Measurements from ENCODE around the gene WNT7A. TPM values are rescaled to one million over a fixed set of nuclear protein-coding genes. Genes with fewer than 3 reads are reported as not detected.

The WNT7A gene
- total and polyA plus RNA-seq, 4 donors, result not detected

DNA sequence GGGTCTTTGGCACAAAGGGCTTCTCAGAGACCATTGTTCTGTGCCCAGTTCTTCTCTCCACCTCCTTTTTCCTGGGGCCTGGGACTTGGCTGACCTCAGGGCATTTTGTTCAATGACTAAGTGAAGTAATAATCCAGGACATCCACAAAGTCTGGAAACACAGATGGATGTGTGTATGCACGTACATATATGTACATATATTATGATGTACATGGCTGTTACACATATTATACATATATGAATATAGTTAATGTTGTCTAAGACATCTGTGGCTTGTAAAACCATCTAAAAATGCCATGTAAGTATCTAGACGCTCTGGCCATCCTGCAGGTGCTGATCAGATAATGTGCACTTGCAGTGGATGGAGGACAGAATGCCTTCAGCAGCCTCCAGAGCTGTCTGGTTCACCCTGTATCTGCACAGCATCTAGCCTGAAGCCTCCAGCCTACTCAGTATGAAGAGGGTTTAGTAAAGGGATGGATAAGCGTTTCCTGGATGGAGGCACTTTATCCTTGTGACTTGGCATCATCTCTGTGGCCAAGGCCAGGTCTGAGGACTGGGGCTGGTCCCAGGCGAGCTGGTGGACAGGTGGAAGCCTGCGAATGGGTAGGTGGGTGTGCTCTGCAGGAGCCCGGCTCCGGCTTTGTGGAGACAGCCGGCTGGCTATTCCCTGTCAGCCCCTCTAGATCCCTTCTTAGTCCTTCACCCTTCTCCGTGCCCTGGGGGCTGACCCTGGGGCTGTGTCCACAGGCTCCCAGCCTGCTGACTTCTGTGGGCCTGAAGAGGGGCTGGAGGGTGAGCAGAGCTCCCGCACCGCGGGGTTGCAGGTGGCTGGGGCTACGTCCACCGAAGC is 88.4 kb downstream of the WNT7A start:
- H3K4me3 ChIP-seq (ENCODE audit: low read depth in 1 of 3, low read length in 3 of 3), result no peak overlapping the region
- 58% methylated on average over 14 of the region's 14 CpGs for WGBS
- no peak overlapping the region for H3K9ac ChIP-seq (ENCODE audit: low read depth in 1 of 2, low read length in 2 of 2)
- TF ChIP-seq ZBTB33 (IDR thresholded peaks at IDR 0.05) (no peak), SP1 (IDR thresholded peaks at IDR 0.05) (no peak), EGR1 (IDR thresholded peaks at IDR 0.05; ENCODE audit: low read depth in 2 of 2) (no peak), FOXA2 (IDR thresholded peaks at IDR 0.05) (no peak)
- H3K36me3 ChIP-seq (ENCODE audit: control insufficient read depth in 4 of 4, insufficient read depth in 3 of 4, low read depth in 1 of 4, low read length in 3 of 4), result no peaks in the 10 kb centered on the region
- no peaks in the 10 kb centered on the region for H3K4me1 ChIP-seq (ENCODE audit: control insufficient read depth in 4 of 4, insufficient read depth in 4 of 4, low read length in 3 of 4)
- H3K9me3 ChIP-seq (ENCODE audit: control insufficient read depth in 4 of 4, low read length in 3 of 4), result no peaks in the 10 kb centered on the region
- H3K27me3 ChIP-seq (ENCODE audit: control insufficient read depth in 4 of 4, insufficient read depth in 4 of 4, low read length in 3 of 4), result peaks cover 0 to 3% (median 1%) of the 10 kb centered on the region in 4 donors
- no peak overlapping the region for H3K27ac ChIP-seq (ENCODE audit: low read depth in 1 of 2, low read length in 2 of 2)
- no peak for DNase-seq (ENCODE audit: low spot score)

- 74% methylated on average over 13 of the region's 13 CpGs for WGBS
- no peak overlapping the region for H3K9ac ChIP-seq (ENCODE audit: low read depth in 1 of 2, low read length in 2 of 2)
- H3K4me1 ChIP-seq (ENCODE audit: control insufficient read depth in 4 of 4, insufficient read depth in 4 of 4, low read length in 3 of 4), result no peaks in the 10 kb centered on the region
- H3K9me3 ChIP-seq (ENCODE audit: control insufficient read depth in 4 of 4, low read length in 3 of 4), result no peaks in the 10 kb centered on the region
- H3K27me3 ChIP-seq (ENCODE audit: control insufficient read depth in 4 of 4, insufficient read depth in 4 of 4, low read length in 3 of 4), result peaks cover 0 to 3% (median 1%) of the 10 kb centered on the region in 4 donors
- H3K36me3 ChIP-seq (ENCODE audit: control insufficient read depth in 4 of 4, insufficient read depth in 3 of 4, low read depth in 1 of 4, low read length in 3 of 4), result no peaks in the 10 kb centered on the region
- DNase-seq (ENCODE audit: low spot score), result no peak
- TF ChIP-seq SP1 (IDR thresholded peaks at IDR 0.05) (no peak), MAX (IDR thresholded peaks at IDR 0.05) (no peak), HNF4A (conservative IDR thresholded peaks at IDR 0.05) (no peak), FOXA2 (IDR thresholded peaks at IDR 0.05) (no peak), RAD21 (IDR thresholded peaks at IDR 0.05) (no peak)
- no peak overlapping the region for H3K4me3 ChIP-seq (ENCODE audit: low read depth in 1 of 3, low read length in 3 of 3)
- no peak overlapping the region for H3K27ac ChIP-seq (ENCODE audit: low read depth in 1 of 2, low read length in 2 of 2)
These were observed 89.3 kb downstream of the WNT7A start for GRCh38 chr3:13790376-13791197.

- H3K4me3 ChIP-seq (ENCODE audit: low read depth in 1 of 3, low read length in 3 of 3), result no peak overlapping the region
- no peak overlapping the region for H3K9ac ChIP-seq (ENCODE audit: low read depth in 1 of 2, low read length in 2 of 2)
- H3K4me1 ChIP-seq (ENCODE audit: control insufficient read depth in 4 of 4, insufficient read depth in 4 of 4, low read length in 3 of 4), result no peaks in the 10 kb centered on the region
- peaks cover 0 to 3% (median 1%) of the 10 kb centered on the region in 4 donors for H3K27me3 ChIP-seq (ENCODE audit: control insufficient read depth in 4 of 4, insufficient read depth in 4 of 4, low read length in 3 of 4)
- H3K36me3 ChIP-seq (ENCODE audit: control insufficient read depth in 4 of 4, insufficient read depth in 3 of 4, low read depth in 1 of 4, low read length in 3 of 4), result no peaks in the 10 kb centered on the region
- WGBS, result 71% methylated on average over 9 of the region's 9 CpGs
- TF ChIP-seq NR2F2 (IDR thresholded peaks at IDR 0.05) (no peak), ATF3 (IDR thresholded peaks at IDR 0.05) (no peak), EGR1 (IDR thresholded peaks at IDR 0.05; ENCODE audit: low read depth in 2 of 2) (no peak), GABPA (IDR thresholded peaks at IDR 0.05 in 1 of 2, conservative IDR thresholded peaks at IDR 0.05 in 1 of 2) (no peak), FOXA2 (IDR thresholded peaks at IDR 0.05) (no peak), TAF1 (conservative IDR thresholded peaks at IDR 0.05) (no peak), RXRA (IDR thresholded peaks at IDR 0.05) (no peak), FOXA1 (IDR thresholded peaks at IDR 0.05) (no peak), YY1 (IDR thresholded peaks at IDR 0.05) (no peak)
- TF ChIP-seq, protein P1, sequence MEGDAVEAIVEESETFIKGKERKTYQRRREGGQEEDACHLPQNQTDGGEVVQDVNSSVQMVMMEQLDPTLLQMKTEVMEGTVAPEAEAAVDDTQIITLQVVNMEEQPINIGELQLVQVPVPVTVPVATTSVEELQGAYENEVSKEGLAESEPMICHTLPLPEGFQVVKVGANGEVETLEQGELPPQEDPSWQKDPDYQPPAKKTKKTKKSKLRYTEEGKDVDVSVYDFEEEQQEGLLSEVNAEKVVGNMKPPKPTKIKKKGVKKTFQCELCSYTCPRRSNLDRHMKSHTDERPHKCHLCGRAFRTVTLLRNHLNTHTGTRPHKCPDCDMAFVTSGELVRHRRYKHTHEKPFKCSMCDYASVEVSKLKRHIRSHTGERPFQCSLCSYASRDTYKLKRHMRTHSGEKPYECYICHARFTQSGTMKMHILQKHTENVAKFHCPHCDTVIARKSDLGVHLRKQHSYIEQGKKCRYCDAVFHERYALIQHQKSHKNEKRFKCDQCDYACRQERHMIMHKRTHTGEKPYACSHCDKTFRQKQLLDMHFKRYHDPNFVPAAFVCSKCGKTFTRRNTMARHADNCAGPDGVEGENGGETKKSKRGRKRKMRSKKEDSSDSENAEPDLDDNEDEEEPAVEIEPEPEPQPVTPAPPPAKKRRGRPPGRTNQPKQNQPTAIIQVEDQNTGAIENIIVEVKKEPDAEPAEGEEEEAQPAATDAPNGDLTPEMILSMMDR (IDR thresholded peaks at IDR 0.05; ENCODE audit: low read depth, low read length, missing input control), result no peak
- no peak overlapping the region for H3K27ac ChIP-seq (ENCODE audit: low read depth in 1 of 2, low read length in 2 of 2)
- H3K9me3 ChIP-seq (ENCODE audit: control insufficient read depth in 4 of 4, low read length in 3 of 4), result peaks cover 0 to 2% (median 0%) of the 10 kb centered on the region in 4 donors
- no peak for DNase-seq (ENCODE audit: low spot score)
These were observed 91.1 kb downstream of the WNT7A start for GRCh38 chr3:13788522-13789424.

All from liver (tissue), 9 donors.